Tibial nerve (tissue), 4 donors: ENCODE data around the gene TMEM17.

Experiments
- EP300 ChIP-seq, 2 donors: sonication (generic); formaldehyde crosslinking; IDR thresholded peaks; one replicate each; pipeline ENCODE4 v1.6.1; 2017; ENCODE audit warnings: antibody characterized with exemption in 2 of 2, mild to moderate bottlenecking in 1 of 2
- POLR2A ChIP-seq, 2 donors: fragments of 450-650 bp; IDR thresholded peaks; one replicate each; pipeline ENCODE4 v1.6.1; 2017; ENCODE audit warnings: antibody characterized with exemption in 2 of 2, mild to moderate bottlenecking in 2 of 2, moderate library complexity in 2 of 2
- TF ChIP-seq, protein P1 (sequence below), 5 experiments: fragments of 200-600 bp in 3 of 5; fragments of 450-650 bp in 2 of 5; sonication (generic) in 3 of 5; IDR thresholded peaks; one replicate each; pipeline ENCODE4 v1.5.1; 2016 to 2019; ENCODE audit warnings: antibody characterized with exemption in 5 of 5, mild to moderate bottlenecking in 3 of 5, moderate library complexity in 2 of 5

DNA sequence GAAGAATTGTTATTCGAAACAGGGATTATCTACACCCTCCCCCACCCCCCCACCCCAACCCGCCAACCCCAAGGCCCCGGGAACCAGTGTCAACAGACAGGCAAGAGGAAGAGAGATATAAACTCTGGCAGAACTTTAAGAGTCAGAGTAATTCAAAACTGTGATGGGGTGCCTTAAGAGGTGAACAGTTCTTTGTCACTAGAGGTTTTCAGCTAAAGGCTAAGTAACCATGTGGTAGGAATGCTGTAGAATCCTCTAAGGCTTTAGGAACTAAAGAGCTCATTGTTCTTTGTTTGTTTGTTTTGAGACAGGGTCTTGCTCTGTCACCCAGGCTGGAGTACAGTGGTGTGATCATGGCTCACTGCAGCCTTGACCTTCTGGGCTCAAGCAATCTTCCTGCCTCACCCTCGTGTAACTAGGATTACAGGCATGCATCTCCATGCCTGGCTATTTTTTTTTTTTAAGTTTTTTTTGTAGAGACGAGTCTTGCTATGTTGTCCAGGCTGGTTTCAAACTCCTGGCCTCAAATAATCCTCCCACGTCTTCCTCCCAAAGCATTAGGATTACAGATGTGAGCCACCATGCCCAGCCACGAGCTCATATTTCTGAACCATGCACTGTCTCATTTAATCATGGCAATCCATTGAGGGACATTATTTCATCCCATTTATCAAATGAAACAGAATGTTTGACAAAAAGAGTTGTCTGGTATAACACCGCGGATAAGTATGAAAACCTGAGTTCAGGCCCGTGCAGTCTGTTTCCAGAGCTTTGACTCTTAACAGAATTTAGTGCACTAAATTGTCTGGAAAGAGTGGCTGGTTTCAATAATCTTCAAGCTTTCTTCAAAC lies 20.8 kb upstream of the TMEM17 start:
- TF ChIP-seq POLR2A (IDR thresholded peaks at IDR 0.05) (no peak), EP300 (IDR thresholded peaks at IDR 0.05) (peak in 1 of 2 donors; percentile 26)
- TF ChIP-seq, protein P1, sequence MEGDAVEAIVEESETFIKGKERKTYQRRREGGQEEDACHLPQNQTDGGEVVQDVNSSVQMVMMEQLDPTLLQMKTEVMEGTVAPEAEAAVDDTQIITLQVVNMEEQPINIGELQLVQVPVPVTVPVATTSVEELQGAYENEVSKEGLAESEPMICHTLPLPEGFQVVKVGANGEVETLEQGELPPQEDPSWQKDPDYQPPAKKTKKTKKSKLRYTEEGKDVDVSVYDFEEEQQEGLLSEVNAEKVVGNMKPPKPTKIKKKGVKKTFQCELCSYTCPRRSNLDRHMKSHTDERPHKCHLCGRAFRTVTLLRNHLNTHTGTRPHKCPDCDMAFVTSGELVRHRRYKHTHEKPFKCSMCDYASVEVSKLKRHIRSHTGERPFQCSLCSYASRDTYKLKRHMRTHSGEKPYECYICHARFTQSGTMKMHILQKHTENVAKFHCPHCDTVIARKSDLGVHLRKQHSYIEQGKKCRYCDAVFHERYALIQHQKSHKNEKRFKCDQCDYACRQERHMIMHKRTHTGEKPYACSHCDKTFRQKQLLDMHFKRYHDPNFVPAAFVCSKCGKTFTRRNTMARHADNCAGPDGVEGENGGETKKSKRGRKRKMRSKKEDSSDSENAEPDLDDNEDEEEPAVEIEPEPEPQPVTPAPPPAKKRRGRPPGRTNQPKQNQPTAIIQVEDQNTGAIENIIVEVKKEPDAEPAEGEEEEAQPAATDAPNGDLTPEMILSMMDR (IDR thresholded peaks at IDR 0.05) = no peak
